ENCODE data around the gene TMEM212.

Gene TMEM212

DNA sequence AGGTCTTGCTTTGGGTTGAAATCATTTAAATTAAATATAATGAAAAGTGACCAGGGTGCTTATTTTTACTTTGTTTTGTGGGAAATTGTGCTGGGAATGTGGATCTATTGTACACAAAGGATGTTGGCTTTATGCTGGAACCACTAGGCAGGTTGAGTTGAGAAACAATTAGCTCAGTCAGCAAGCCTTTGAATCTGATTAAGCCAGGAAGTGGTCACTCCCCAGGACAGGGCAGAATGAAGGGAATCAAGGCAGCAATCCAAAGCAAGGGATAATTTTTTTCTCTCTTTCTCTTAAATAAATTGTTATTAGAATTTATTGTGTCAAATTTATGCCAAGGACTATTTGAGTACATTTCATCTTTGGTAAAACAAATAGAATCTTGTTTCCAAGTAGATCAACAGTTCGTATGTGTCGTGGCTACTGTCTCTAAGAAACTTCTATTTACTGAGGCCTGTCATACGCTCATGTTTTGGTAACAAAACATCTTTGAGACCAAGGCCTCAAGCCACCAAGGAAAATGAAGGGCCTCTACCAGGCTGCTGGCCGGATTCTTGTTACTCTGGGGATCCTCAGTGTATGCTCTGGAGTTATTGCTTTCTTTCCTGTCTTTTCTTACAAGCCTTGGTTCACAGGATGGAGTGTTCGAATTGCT lies at the start of gene TMEM212:
Gene TMEM212 (plus strand): TSS at position 486 of the 655 bp plus-strand sequence. CDS start 35 bp downstream, at position 521.
- Histone ChIP-seq H3K36me3 (ENCODE audit: control insufficient read depth in 1 of 2, insufficient read depth in 2 of 2, low read length in 2 of 2) (no peaks in the 10 kb centered on the region), H3K4me1 (ENCODE audit: control insufficient read depth in 1 of 2, insufficient read depth in 2 of 2, low read length in 2 of 2) (peaks cover 2 to 13% of the 10 kb centered on the region in 2 donors), H3K4me3 (ENCODE audit: low read depth in 1 of 2, low read length in 2 of 2) (no peak within 1 kb of the TSS), H3K9ac (ENCODE audit: low read depth in 1 of 2, low read length in 2 of 2) (no peak within 1 kb of the TSS), H3K27ac (ENCODE audit: low read depth, low read length) (no peak within 1 kb of the TSS), H3K27me3 (ENCODE audit: control insufficient read depth in 1 of 2, insufficient read depth in 2 of 2, low read length in 2 of 2) (no peaks in the 10 kb centered on the region), H3K9me3 (ENCODE audit: control insufficient read depth in 1 of 2, low read length in 2 of 2) (no peaks in the 10 kb centered on the region)

DNA sequence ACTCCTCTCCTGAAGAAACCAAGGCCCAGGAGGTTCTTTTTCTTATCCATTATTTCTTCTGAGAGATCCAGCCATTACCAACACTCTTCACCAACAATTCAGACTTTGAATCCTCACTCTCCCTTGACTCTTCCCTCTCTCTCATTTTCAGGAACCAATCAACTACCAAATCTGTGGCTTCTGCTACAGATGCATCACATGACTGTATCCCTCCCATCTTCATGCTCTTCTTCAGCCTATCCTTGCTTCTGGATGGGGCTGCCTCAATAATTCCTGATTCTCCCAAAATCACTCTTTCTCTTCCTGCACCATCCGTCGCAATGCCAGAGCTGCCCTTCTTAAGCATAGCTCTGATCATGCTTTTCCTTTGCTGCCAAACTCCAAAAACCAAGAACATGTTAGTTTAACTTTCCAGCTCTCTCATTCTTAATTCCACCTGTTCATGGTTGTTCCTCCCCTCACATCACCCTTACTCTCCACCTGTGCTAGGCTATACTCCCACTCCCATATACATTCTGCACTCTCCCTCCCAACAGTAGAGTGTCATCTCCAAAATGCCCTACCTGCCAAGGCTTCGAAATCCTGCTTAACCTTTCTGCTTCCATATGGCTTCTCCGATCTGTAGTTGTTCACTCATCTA lies 46.4 kb upstream of the TMEM212 start:
- H3K36me3 ChIP-seq (ENCODE audit: control insufficient read depth in 1 of 2, insufficient read depth in 2 of 2, low read length in 2 of 2): peaks cover 0 to 3% of the 10 kb centered on the region in 2 donors
- peaks cover 0 to 2% of the 10 kb centered on the region in 2 donors for H3K4me1 ChIP-seq (ENCODE audit: control insufficient read depth in 1 of 2, insufficient read depth in 2 of 2, low read length in 2 of 2)
- no peak overlapping the region for H3K4me3 ChIP-seq (ENCODE audit: low read depth in 1 of 2, low read length in 2 of 2)
- no peaks in the 10 kb centered on the region for H3K9me3 ChIP-seq (ENCODE audit: control insufficient read depth in 1 of 2, low read length in 2 of 2)
- H3K9ac ChIP-seq (ENCODE audit: low read depth in 1 of 2, low read length in 2 of 2): no peak overlapping the region
- no peak overlapping the region for H3K27ac ChIP-seq (ENCODE audit: low read depth, low read length)
- no peaks in the 10 kb centered on the region for H3K27me3 ChIP-seq (ENCODE audit: control insufficient read depth in 1 of 2, insufficient read depth in 2 of 2, low read length in 2 of 2)

- Histone ChIP-seq H3K36me3 (ENCODE audit: control insufficient read depth in 1 of 2, insufficient read depth in 2 of 2, low read length in 2 of 2) (peaks cover 0 to 3% of the 10 kb centered on the region in 2 donors), H3K27me3 (ENCODE audit: control insufficient read depth in 1 of 2, insufficient read depth in 2 of 2, low read length in 2 of 2) (no peaks in the 10 kb centered on the region), H3K9ac (ENCODE audit: low read depth in 1 of 2, low read length in 2 of 2) (no peak overlapping the region), H3K27ac (ENCODE audit: low read depth, low read length) (no peak overlapping the region), H3K4me1 (ENCODE audit: control insufficient read depth in 1 of 2, insufficient read depth in 2 of 2, low read length in 2 of 2) (peaks cover 4 to 7% of the 10 kb centered on the region in 2 donors), H3K4me3 (ENCODE audit: low read depth in 1 of 2, low read length in 2 of 2) (no peak overlapping the region), H3K9me3 (ENCODE audit: control insufficient read depth in 1 of 2, low read length in 2 of 2) (no peaks in the 10 kb centered on the region)
Observed at GRCh38 chr3:171797265-171797679, 45.9 kb upstream of the TMEM212 start.

GRCh38 chr3:171797873-171798272 lies 45.3 kb upstream of the TMEM212 start:
- no peak overlapping the region for H3K9ac ChIP-seq (ENCODE audit: low read depth in 1 of 2, low read length in 2 of 2)
- H3K4me1 ChIP-seq (ENCODE audit: control insufficient read depth in 1 of 2, insufficient read depth in 2 of 2, low read length in 2 of 2): peaks cover 8 to 13% of the 10 kb centered on the region in 2 donors
- H3K27me3 ChIP-seq (ENCODE audit: control insufficient read depth in 1 of 2, insufficient read depth in 2 of 2, low read length in 2 of 2): no peaks in the 10 kb centered on the region
- peaks cover 0 to 3% of the 10 kb centered on the region in 2 donors for H3K36me3 ChIP-seq (ENCODE audit: control insufficient read depth in 1 of 2, insufficient read depth in 2 of 2, low read length in 2 of 2)
- H3K9me3 ChIP-seq (ENCODE audit: control insufficient read depth in 1 of 2, low read length in 2 of 2): no peaks in the 10 kb centered on the region
- H3K27ac ChIP-seq (ENCODE audit: low read depth, low read length): no peak overlapping the region
- no peak overlapping the region for H3K4me3 ChIP-seq (ENCODE audit: low read depth in 1 of 2, low read length in 2 of 2)

DNA sequence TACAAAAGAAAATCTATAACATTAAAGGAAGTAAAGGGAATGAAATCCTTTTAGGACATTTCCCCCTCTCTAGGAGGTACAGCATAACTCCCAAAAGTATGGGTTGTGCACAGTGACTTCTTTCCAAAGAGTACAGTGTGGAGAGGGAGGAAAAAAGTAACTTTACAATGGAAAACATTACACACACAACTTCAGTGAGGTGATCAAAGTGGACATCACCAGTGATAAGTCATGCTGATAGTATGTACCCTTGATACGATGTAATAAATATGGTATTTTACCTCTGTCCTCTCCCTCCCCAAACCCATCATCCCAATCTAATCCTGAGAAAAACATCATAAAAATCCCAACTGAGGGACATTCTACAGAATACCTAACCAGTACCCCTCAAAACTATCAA lies 43.6 kb upstream of the TMEM212 start:
- Histone ChIP-seq H3K4me1 (ENCODE audit: control insufficient read depth in 1 of 2, insufficient read depth in 2 of 2, low read length in 2 of 2) (peaks cover 8 to 17% of the 10 kb centered on the region in 2 donors), H3K27me3 (ENCODE audit: control insufficient read depth in 1 of 2, insufficient read depth in 2 of 2, low read length in 2 of 2) (no peaks in the 10 kb centered on the region), H3K4me3 (ENCODE audit: low read depth in 1 of 2, low read length in 2 of 2) (no peak overlapping the region), H3K9me3 (ENCODE audit: control insufficient read depth in 1 of 2, low read length in 2 of 2) (no peaks in the 10 kb centered on the region), H3K27ac (ENCODE audit: low read depth, low read length) (no peak overlapping the region), H3K9ac (ENCODE audit: low read depth in 1 of 2, low read length in 2 of 2) (no peak overlapping the region), H3K36me3 (ENCODE audit: control insufficient read depth in 1 of 2, insufficient read depth in 2 of 2, low read length in 2 of 2) (peaks cover 0 to 3% of the 10 kb centered on the region in 2 donors)

- H3K4me1 ChIP-seq (ENCODE audit: control insufficient read depth in 1 of 2, insufficient read depth in 2 of 2, low read length in 2 of 2): peaks cover 19 to 26% of the 10 kb centered on the region in 2 donors
- H3K27ac ChIP-seq (ENCODE audit: low read depth, low read length): no peak overlapping the region
- H3K4me3 ChIP-seq (ENCODE audit: low read depth in 1 of 2, low read length in 2 of 2): no peak overlapping the region
- H3K9ac ChIP-seq (ENCODE audit: low read depth in 1 of 2, low read length in 2 of 2): no peak overlapping the region
- peaks cover 0 to 2% of the 10 kb centered on the region in 2 donors for H3K36me3 ChIP-seq (ENCODE audit: control insufficient read depth in 1 of 2, insufficient read depth in 2 of 2, low read length in 2 of 2)
- no peaks in the 10 kb centered on the region for H3K27me3 ChIP-seq (ENCODE audit: control insufficient read depth in 1 of 2, insufficient read depth in 2 of 2, low read length in 2 of 2)
- no peaks in the 10 kb centered on the region for H3K9me3 ChIP-seq (ENCODE audit: control insufficient read depth in 1 of 2, low read length in 2 of 2)
Observed at GRCh38 chr3:171801738-171802589, 41.2 kb upstream of the TMEM212 start.

- no peaks in the 10 kb centered on the region for H3K36me3 ChIP-seq (ENCODE audit: control insufficient read depth in 1 of 2, insufficient read depth in 2 of 2, low read length in 2 of 2)
- no peaks in the 10 kb centered on the region for H3K27me3 ChIP-seq (ENCODE audit: control insufficient read depth in 1 of 2, insufficient read depth in 2 of 2, low read length in 2 of 2)
- no peak overlapping the region for H3K4me3 ChIP-seq (ENCODE audit: low read depth in 1 of 2, low read length in 2 of 2)
- H3K4me1 ChIP-seq (ENCODE audit: control insufficient read depth in 1 of 2, insufficient read depth in 2 of 2, low read length in 2 of 2): peaks cover 19 to 27% of the 10 kb centered on the region in 2 donors
- no peak overlapping the region for H3K9ac ChIP-seq (ENCODE audit: low read depth in 1 of 2, low read length in 2 of 2)
- no peak overlapping the region for H3K27ac ChIP-seq (ENCODE audit: low read depth, low read length)
- H3K9me3 ChIP-seq (ENCODE audit: control insufficient read depth in 1 of 2, low read length in 2 of 2): no peaks in the 10 kb centered on the region
Observed at GRCh38 chr3:171802590-171802956, 40.6 kb upstream of the TMEM212 start.

DNA sequence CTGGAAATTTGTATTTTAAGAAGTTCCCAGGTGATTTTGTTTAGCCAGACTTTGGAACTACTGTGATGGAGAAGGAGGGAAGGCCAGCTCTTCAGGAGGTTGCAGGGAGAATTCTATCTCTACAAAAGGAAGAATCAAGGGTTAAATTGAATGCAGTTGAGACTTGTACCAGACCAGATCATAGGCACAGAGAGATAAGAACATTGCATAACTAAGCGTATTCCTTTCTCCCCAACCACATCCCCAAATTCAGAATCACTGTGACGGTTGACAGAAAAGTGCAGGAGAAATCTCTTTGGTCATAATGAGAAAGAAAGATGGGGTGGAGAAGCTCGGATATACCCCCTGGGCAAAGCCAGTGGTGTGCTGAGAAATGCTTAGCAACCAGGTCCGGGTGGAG lies 40.1 kb upstream of the TMEM212 start:
- Histone ChIP-seq H3K36me3 (ENCODE audit: control insufficient read depth in 1 of 2, insufficient read depth in 2 of 2, low read length in 2 of 2) (no peaks in the 10 kb centered on the region), H3K9me3 (ENCODE audit: control insufficient read depth in 1 of 2, low read length in 2 of 2) (no peaks in the 10 kb centered on the region), H3K4me3 (ENCODE audit: low read depth in 1 of 2, low read length in 2 of 2) (no peak overlapping the region), H3K27me3 (ENCODE audit: control insufficient read depth in 1 of 2, insufficient read depth in 2 of 2, low read length in 2 of 2) (no peaks in the 10 kb centered on the region), H3K27ac (ENCODE audit: low read depth, low read length) (no peak overlapping the region), H3K9ac (ENCODE audit: low read depth in 1 of 2, low read length in 2 of 2) (no peak overlapping the region), H3K4me1 (ENCODE audit: control insufficient read depth in 1 of 2, insufficient read depth in 2 of 2, low read length in 2 of 2) (peaks cover 19 to 27% of the 10 kb centered on the region in 2 donors)

GRCh38 chr3:171804618-171805389 lies 38.3 kb upstream of the TMEM212 start:
- no peak overlapping the region for H3K4me3 ChIP-seq (ENCODE audit: low read depth in 1 of 2, low read length in 2 of 2)
- H3K9ac ChIP-seq (ENCODE audit: low read depth in 1 of 2, low read length in 2 of 2): no peak overlapping the region
- H3K9me3 ChIP-seq (ENCODE audit: control insufficient read depth in 1 of 2, low read length in 2 of 2): no peaks in the 10 kb centered on the region
- no peaks in the 10 kb centered on the region for H3K36me3 ChIP-seq (ENCODE audit: control insufficient read depth in 1 of 2, insufficient read depth in 2 of 2, low read length in 2 of 2)
- no peak overlapping the region for H3K27ac ChIP-seq (ENCODE audit: low read depth, low read length)
- H3K27me3 ChIP-seq (ENCODE audit: control insufficient read depth in 1 of 2, insufficient read depth in 2 of 2, low read length in 2 of 2): no peaks in the 10 kb centered on the region
- peaks cover 26 to 31% of the 10 kb centered on the region in 2 donors for H3K4me1 ChIP-seq (ENCODE audit: control insufficient read depth in 1 of 2, insufficient read depth in 2 of 2, low read length in 2 of 2)
